Activated naive CD8-positive, alpha-beta T cell treated with anti-CD3 and anti-CD28 coated beads, Interleukin-2, amount 50 U/mL, for 16 hours (primary cell): ENCODE measurements around the gene SLC26A1.
"Not testable (repeated sequence)": the region's sequence is repeated elsewhere in the genome, so short reads cannot be mapped to it uniquely, and the experiment has no call there.

ENCODE experiments used
- DNase-seq: peaks from one replicate; pipeline ENCODE4 v3.0.0-alpha.2; 2020; ENCODE audit warnings: low read depth, low spot score

SLC26A1 gene

DNA sequence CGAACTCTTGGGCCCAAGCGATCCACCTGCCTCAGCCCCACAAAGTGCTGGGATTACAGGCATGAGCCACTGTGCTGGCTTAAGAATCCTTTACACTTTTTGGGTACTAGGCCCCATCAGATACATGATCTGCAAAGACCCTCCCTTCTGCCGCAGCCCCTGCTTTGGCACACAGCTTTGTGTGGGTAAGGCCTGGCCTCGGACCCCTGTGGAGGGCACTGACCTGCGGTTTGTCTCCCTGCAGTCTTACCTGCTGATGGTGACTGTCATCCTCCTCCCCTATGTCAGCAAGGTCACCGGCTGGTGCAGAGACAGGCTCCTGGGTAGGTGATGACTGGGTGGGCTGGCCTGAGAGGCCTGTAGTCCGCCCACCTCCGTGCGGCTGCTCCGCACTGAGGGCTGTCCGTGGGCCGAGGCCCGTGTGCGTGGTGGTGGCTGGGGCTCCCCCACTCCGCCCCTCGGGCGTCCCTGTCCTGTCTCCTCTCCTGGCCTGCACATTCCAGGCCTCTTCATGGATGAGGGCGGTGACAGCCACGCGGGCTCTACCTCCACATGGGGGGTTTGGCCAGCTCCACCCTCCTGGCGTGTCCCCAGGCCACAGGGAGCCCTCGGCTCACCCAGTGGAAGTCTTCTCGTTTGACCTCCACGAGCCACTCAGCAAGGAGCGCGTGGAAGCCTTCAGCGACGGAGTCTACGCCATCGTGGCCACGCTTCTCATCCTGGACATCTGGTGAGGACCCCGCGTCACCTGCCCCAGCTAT, 37.9 kb downstream of the SLC26A1 start:
- no peak for DNase-seq

DNA sequence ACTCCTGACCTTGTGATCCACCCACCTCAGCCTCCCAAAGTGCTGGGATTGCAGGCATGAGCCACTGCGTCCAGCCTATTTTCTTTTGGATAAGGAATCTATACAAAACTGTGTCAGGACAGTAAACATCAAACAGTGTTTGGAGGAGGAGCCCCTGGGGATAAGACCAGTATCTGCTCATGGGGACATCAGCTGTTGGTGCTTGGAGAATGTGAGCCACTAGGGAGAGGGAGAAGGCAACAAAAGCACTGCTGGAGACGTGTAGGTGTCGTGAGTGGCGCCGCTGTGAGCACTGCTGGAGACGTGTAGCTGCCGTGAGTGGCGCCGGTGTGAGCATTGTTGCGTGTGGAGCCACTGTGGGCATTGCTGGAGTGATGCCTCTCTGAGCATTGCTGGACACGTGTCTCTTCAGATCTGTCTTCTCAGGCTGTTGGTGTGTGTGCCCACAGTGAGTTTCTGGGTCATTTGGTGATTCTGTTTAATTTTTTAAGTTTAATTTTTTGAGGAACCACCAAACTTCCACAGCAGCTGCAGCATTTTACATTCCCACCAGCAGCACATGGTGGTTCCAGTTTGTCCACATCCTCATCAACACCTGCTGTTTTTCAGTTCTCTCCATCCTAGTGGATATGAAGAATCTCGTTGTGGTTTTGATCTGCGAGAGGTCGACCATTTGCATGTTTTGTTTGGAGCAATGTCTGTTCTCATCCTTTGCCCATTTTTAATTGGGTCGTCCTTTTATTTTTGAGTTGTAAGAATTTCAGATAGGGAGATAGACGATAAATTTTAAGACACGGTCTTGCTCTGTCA, 38.8 kb downstream of the SLC26A1 start:
- no peak for DNase-seq

DNA sequence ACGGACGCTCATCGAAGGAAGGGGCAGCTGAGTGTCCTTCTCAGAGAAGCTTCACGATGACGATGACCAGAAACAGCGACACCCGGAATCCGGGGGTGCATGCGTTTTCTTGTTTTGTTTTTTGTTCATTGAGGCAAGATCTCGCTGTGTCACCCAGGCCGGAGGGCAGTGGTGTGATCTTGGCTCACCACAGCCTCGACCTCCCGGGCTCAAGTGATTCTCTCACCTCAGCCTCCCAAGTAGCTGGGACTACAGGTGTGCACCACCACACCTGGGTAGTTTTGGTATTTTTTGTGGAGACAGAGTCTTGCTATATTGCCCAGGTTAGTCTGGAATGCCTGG, 39.7 kb downstream of the SLC26A1 start:
- DNase-seq = no peak

DNA sequence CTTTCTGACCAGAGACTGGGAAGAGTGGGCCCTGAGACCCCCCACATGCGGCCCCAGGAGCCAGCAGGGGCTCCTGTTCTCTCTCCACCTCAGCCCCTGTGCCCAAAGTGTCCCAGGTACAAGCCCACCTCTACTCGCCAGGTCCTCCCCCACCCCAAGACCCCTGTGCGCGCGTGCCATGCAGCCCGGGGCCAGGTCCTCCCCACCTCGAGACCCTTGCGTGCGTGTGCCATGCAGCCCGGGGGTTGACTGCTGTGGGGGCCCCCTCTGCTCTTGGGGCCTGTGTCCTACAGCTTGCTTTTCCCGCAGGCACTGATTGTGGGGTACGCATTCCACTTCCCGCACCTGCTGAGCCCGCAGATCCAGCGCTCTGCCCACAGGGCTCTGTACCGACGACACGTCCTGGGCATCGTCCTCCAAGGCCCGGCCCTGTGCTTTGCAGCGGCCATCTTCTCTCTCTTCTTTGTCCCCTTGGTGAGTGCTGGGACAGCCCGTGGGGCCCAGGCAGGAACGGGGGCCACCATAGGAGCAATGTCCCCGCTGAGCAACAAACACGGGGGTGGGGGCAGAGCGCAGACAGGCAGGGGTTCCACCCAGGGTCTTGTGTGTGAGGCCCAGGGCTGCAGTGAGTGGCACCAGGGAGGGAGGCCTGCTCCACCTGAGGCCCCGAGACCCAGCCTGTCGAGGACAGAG, 40.2 kb downstream of the SLC26A1 start:
- no peak for DNase-seq

DNA sequence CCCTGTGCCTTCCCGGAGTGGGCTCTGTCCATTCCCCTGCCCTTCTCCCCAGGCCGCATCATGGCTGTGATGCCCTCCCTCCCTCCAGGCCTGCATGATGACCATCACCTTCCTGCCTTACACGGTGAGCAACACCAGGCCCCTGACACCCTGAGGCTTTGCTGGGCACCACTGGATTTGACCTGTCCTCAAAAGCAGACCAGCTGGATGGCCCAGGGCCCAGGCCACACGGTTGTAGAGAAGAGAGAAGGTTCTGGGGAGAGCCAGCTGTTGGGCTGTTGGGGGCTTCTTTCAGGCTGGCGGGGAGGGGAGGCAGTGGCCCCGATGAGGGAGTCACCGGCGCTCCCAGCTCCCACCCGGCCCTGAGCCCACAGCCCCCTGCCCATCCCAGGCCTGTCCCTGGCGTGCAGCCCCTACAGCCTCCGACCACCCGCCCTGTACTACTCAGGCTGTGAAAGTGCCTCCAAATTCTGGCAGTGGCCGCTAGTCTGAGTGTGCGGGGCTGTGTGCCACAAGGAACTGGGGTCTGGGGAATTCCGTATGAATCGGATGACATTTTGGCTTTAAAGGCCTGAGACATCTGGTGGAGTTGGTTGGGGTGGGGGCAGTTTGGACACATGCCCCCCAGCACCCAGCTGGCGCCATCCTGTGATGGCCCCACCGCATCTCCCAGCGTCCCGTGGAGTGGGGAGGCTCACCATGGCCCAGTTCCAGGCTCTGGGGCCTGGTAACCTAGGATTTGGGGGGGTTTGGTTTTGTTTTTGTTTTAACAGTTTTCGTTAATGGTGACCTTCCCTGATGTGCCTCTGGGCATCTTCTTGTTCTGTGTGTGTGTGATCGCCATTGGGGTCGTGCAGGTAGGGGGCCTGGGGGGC, 41.4 kb downstream of the SLC26A1 start:
- no peak for DNase-seq

DNA sequence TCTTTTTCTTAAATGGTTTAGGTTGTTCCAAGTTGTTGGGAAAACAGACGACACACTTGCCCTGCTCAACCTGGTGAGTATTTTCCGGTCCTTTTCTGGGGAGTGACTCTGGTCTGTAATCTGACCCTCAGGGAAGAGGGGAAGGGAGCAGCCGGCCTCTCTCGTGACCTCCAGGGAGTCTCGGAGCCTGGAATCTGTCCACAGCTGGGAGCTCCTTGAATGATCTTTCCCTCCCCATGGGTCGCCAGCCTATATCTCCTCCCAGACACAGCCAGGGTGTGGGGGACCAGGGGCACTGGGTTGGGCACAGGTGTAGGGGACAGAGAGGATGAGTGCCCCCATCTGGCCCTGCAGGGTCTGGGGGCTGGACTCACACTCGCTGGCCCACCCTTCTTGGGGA, 42.0 kb downstream of the SLC26A1 start:
- no peak for DNase-seq

DNA sequence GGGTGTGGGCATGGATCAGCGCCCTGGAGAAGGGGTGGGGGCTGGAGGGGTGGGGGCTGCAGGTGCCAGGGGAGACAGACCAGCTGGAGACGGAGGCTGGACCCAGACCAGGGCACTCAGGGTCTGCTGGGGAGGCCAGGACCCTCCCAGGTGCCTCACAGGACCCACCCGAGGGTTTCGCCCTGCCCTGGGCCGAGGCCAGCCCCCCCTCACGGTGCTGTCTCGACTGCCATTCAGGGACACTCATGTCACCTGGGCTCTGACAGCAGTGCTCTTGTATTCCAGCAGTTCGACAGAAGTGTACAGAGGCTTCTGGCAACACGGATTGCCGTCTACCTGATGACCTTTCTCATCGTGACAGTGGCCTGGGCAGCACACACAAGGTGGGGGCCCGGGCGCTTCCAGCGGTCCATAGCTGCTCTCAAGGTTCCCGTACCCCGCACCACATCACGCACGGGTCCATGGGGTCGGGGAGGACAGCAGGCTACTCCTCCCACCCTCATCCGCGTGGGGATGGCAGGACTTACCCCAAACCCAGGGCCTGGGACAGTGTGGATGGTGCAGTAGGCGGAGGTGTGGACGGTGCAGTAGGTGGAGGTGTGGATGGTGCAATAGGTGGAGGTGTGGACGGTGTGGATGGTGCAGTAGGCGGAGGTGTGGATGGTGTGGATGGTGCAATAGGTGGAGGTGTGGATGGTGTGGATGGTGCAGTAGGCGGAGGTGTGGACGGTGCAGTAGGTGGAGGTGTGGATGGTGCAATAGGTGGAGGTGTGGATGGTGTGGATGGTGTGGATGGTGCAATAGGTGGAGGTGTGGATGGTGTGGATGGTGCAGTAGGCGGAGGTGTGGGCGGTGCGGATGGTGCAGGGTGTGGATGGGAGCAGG, 42.8 kb downstream of the SLC26A1 start:
- no peak for DNase-seq

DNA sequence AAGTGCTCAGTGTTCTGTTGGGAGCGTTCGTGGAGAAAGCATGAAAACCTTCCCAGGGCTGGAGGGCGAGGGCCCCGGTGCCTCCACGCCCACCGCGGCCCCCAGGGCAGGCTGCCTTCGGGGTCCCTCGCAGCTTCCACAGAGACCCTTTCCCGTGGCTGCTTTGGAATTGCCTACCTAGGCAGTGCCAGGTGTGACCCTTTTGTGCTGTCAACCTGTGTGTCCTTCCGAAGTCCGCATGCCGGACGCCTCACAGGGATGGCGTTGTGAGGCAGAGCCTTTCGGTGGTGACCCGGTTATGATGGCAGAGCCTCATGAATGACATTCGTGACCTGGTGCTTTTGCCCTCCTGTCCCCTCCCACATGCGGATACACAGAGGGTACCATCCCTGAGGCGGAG, 43.5 kb downstream of the SLC26A1 start:
- no peak for DNase-seq

DNA sequence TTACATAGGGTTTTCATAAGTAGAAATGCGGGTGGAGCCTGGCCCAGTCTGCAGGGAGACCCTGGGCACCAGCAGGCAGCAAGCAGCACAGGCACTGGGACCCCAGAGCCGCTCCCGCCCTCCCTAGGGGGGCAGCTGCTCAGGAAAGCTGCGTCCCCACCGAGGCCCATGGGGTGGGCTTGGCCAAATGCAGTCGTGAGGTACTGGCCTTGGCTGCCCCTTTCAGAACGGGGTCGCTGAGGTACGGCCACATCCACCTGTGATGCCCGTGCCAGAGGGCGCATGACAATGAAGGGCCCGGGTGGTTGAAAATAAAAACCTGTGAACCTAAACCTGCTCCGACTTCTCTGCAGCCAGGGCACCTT, 44.3 kb downstream of the SLC26A1 start:
- DNase-seq = no peak

DNA sequence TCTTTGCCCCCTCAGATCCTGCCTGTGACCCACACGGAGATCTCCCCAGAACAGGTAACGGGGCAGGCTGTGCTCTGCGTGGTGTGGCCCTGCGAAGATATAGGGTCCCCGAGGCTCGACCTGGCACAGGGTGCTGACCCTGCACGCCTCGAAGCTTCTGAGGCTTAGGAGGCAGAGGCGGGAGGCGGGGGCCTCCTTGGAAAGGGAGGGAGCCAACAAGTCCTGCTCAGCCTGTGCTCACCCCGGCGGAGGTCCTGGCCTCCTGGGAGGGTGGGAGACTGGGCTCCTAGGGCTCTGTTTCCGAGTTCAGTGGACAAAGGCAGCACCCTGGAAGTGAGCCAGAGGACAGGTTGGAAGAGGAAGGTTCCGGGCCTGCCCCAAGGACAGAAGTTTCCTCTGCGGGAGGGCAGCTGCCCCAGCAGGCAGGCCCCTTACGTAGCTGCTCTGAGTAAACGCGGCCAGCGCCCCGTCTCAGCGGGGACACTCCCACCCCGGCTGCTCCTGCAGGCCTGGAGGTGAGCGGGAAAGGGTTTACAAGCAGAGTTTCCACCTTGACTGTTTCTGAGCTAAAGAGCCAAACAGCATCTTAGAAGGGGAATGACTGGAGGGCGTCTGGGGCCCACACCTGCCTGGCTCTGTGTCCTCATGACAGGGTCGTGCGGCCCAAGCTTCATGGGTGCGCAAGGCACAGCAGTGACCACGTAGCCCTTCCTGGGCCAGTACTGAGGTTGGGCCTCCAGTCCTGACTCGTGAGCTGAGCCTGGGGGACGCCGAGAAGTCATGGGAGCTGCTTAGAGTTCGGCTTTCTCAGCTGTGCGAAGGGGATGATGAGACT, 44.9 kb downstream of the SLC26A1 start:
- no peak for DNase-seq

DNA sequence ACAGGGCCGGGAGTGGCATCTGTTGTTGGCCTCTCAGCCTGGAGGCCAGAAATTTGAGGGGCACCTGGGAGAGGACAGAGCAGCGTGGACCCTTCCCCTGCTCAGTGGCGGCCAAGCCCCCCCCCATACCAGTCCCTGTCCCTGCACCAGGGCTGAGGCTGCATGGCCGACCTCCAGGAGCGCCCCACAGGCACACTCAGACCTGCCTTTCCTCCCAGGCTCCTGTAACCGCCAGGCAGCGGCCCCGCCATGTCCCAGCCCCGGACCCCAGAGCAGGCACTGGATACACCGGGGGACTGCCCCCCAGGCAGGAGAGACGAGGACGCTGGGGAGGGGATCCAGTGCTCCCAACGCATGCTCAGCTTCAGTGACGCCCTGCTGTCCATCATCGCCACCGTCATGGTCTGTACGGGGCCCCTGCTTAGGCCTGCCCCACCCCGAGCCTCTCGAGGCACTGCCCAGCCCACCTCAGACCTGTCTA, 45.7 kb downstream of the SLC26A1 start:
- no peak for DNase-seq

DNA sequence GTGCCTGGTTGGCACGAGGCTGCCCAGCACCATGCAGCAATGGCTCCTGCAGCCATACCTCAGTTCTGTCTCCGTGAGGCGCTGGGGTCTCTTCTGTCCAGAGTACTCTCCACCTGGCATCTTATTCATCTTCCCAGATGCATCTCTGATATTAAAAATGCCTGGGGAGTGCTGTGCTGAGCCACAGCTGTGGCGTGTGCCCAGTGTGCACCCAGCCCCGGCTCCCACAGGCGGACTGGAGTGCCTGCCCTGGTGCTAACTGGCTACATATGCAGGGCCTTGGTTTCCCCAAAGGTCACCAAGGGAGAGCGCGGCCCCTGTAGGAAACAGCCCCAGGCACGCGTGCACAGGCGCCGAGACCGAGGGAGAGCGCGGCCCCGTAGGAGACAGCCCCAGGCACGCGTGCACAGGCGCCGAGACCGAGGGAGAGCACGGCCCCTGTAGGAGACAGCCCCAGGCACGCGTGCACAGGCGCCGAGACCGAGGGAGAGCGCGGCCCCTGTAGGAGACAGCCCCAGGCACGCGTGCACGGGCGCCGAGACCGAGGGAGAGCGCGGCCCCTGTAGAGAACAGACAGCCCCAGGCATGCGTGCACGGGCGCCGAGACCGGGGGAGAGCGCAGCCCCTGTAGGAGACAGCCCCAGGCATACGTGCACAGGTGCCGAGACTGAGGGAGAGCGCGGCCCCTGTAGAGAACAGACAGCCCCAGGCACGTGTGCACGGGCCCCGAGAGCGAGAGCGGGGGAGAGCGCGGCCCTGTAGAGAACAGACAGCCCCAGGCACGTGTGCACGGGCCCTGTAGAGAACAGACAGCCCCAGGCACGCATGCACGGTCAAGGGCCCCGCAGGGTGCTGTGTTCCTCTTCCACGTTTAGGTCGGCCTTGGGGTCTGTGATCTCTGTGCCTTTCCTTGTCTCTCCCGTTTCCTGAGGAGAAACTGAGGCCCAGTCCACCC, 46.4 kb downstream of the SLC26A1 start:
- DNase-seq = no peak

DNA sequence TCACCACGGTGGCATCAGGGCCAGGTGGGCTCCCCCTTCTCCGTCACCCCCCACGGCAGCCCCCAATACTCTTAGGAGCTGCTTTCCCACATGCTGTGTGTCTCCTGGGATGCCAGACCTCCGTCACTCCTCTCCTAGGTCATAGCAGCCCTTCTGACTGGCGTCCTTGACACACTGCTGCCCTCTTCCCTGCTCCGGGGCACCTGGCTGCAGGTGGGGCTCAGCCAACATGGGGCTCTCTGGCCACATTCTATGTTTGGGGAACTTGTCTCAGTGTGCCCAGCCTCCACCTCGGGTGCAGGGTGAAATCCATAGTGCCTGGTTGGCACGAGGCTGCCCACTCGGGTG, 47.1 kb downstream of the SLC26A1 start:
- no peak for DNase-seq

DNA sequence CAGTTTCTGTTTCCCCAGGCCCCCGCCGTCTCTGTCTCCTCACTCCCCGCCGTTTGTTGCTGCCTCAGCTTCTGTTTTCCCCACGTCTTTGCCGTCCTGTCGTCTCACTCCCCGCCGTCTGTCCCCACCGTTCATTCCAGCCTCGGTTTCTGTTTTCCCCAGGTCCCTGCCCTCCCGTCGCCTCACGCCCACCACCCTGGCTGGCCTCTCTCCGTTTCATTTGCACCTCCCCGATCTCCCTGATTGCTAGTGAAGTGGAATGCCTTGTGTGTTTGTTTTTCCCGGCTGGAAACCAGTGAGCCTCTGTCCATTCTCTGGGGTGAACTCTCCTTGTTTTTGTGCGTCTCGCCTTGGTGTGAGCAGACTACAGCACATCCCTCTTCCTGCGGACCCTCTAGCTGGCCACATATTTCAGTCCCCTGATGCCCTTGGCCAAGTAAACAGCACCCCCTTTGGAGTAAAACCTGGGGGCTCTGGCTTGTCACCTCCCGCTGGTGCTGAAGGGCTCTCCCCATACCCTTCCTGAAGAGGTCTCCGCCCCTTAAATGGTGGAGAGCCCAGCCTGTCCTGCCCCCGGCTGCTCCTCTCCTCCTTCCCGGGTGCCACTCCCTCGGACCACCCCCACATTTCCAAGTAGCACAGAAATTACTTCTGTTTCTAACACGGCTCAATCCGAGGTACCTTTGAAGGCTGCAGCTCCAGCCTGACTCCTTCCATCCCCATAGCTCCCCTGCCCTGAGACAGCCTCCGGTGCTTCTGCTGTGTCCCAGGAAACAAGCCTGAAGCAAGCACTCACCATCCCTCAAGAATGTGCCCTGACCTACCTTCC, 47.7 kb downstream of the SLC26A1 start:
- no peak for DNase-seq

DNA sequence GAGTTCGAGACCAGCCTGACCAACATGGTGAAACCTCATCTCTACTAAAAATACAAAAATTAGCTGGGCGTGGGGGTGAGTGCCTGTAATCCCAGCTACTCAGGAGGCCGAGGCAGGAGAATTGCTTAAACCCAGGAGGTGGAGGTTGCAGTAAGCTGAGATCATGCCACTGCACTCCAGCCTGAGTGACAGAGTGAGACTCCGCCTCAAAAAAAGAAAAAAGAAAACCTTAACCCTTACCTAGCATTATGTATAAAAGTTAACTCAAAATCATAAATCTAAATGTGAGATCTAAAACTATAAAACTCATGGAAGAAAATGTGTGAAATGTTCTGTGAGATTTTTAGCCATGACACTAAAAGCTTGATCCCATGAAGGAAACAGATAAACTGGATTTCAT, 53.7 kb downstream of the SLC26A1 start:
- DNase-seq = not testable (repeated sequence)
